H9 (cell line): ENCODE measurements around the gene BACH1. TPM values are rescaled to one million over a fixed set of nuclear protein-coding genes. Genes with fewer than 3 reads are reported as not detected.

Source experiments
- DNase-seq: peaks from one replicate; pipeline ENCODE4 v3.0.0-alpha.2; 2017
- H2AFZ ChIP-seq: one replicate; pipeline ENCODE4 v1.6.1; 2013; ENCODE audit warnings: mild to moderate bottlenecking, low read length, control low read depth, moderate library complexity
- H2AK5ac ChIP-seq: 2 replicates; pipeline ENCODE4 v1.6.1; 2013; ENCODE audit warnings: low read length, control low read depth, mixed read lengths; ENCODE audit not compliant: insufficient read length
- H2BK120ac ChIP-seq: one replicate; pipeline ENCODE4 v1.6.1; 2013; ENCODE audit warnings: low read depth, mild to moderate bottlenecking, low read length, control low read depth, inconsistent platforms; ENCODE audit not compliant: poor library complexity, severe bottlenecking
- H2BK12ac ChIP-seq: 2 replicates; pipeline ENCODE4 v1.6.1; 2013; ENCODE audit warnings: low read length, control low read depth, mixed read lengths, low read depth; ENCODE audit not compliant: insufficient read length
- H2BK15ac ChIP-seq: 2 replicates; pipeline ENCODE4 v1.6.1; 2013; ENCODE audit warnings: low read depth, low read length, control low read depth
- H2BK20ac ChIP-seq: one replicate; pipeline ENCODE4 v1.6.1; 2013; ENCODE audit warnings: low read depth, mild to moderate bottlenecking, low read length, control low read depth, inconsistent platforms; ENCODE audit not compliant: poor library complexity, severe bottlenecking
- H2BK5ac ChIP-seq: 2 replicates; pipeline ENCODE4 v1.6.1; 2013; ENCODE audit warnings: low read length, control low read depth, mixed read lengths; ENCODE audit not compliant: insufficient read length
- H3K14ac ChIP-seq: 2 replicates; pipeline ENCODE4 v1.6.1; 2013; ENCODE audit warnings: low read length, control low read depth; ENCODE audit not compliant: insufficient read depth
- H3K18ac ChIP-seq: 2 replicates; pipeline ENCODE4 v1.6.1; 2013; ENCODE audit warnings: low read depth, mild to moderate bottlenecking, mixed read lengths, low read length, control low read depth; ENCODE audit not compliant: insufficient read length
- H3K23ac ChIP-seq: 2 replicates; pipeline ENCODE4 v1.6.1; 2013; ENCODE audit warnings: low read length, control low read depth, mixed read lengths, low read depth; ENCODE audit not compliant: insufficient read length
- H3K23me2 ChIP-seq: 2 replicates; pipeline ENCODE4 v1.6.1; 2013; ENCODE audit warnings: low read depth, mild to moderate bottlenecking, mixed read lengths, low read length, control low read depth; ENCODE audit not compliant: insufficient read length, poor library complexity, severe bottlenecking
- H3K27ac ChIP-seq: 2 replicates; pipeline ENCODE4 v1.5.1; 2013; ENCODE audit warnings: low read length, control low read depth, mixed read lengths, low read depth; ENCODE audit not compliant: insufficient read length
- H3K27me3 ChIP-seq: 2 replicates; pipeline ENCODE4 v1.6.1; 2013; ENCODE audit warnings: low read length, control low read depth, inconsistent platforms; ENCODE audit not compliant: insufficient read depth
- H3K4ac ChIP-seq: 2 replicates; pipeline ENCODE4 v1.6.1; 2013; ENCODE audit warnings: low read depth, mild to moderate bottlenecking, control low read depth, inconsistent platforms, low read length, moderate library complexity
- H3K4me1 ChIP-seq: 2 replicates; pipeline ENCODE4 v1.6.1; 2013; ENCODE audit warnings: low read length, control low read depth, inconsistent platforms; ENCODE audit not compliant: insufficient read depth
- H3K4me2 ChIP-seq: 2 replicates; pipeline ENCODE4 v1.6.1; 2013; ENCODE audit warnings: low read length, control low read depth, mixed read lengths; ENCODE audit not compliant: insufficient read length, insufficient read depth
- H3K56ac ChIP-seq: 2 replicates; pipeline ENCODE4 v1.6.1; 2013; ENCODE audit warnings: low read depth, mild to moderate bottlenecking, mixed read lengths, low read length, control low read depth; ENCODE audit not compliant: insufficient read length
- H3K79me1 ChIP-seq: 2 replicates; pipeline ENCODE4 v1.6.1; 2013; ENCODE audit warnings: low read depth, mild to moderate bottlenecking, moderate library complexity, low read length, control low read depth, inconsistent platforms; ENCODE audit not compliant: insufficient read depth, poor library complexity, severe bottlenecking
- H3K79me2 ChIP-seq: 2 replicates; pipeline ENCODE4 v1.6.1; 2013; ENCODE audit warnings: low read length, control low read depth, inconsistent platforms; ENCODE audit not compliant: insufficient read depth
- H3K9ac ChIP-seq: 2 replicates; pipeline ENCODE4 v1.6.1; 2013; ENCODE audit warnings: low read length, control low read depth, mixed read lengths; ENCODE audit not compliant: insufficient read length; ENCODE audit errors: extremely low read depth
- H3K9me3 ChIP-seq: one replicate; pipeline ENCODE4 v1.6.1; 2013; ENCODE audit warnings: low read depth, low read length, inconsistent platforms; ENCODE audit not compliant: control insufficient read depth
- H3T11ph ChIP-seq: one replicate; pipeline ENCODE4 v1.6.1; 2013; ENCODE audit warnings: mild to moderate bottlenecking, low read length, control low read depth, inconsistent platforms
- H4K20me1 ChIP-seq: one replicate; pipeline ENCODE4 v1.6.1; 2013; ENCODE audit not compliant: control insufficient read depth, insufficient read length, insufficient read depth
- H4K5ac ChIP-seq: 2 replicates; pipeline ENCODE4 v1.6.1; 2013; ENCODE audit warnings: low read depth, mild to moderate bottlenecking, mixed read lengths, low read length, control low read depth; ENCODE audit not compliant: insufficient read length
- H4K8ac ChIP-seq: replicated peaks from 2 replicates; pipeline ENCODE4 v1.6.1; 2013; ENCODE audit warnings: low read length, control low read depth, mixed read lengths, low read depth; ENCODE audit not compliant: insufficient read length
- H4K91ac ChIP-seq: 2 replicates; pipeline ENCODE4 v1.6.1; 2013; ENCODE audit warnings: low read depth, mild to moderate bottlenecking, moderate library complexity, mixed read lengths, low read length, control low read depth; ENCODE audit not compliant: insufficient read length
- H3K27ac Mint-ChIP-seq, 3 experiments: 2 replicates in 2 of 3; 3 replicates in 1 of 3; pipeline ENCODE4 v1.8.0; 2020 to 2021; ENCODE audit warnings: mixed read lengths in 3 of 3, mild to moderate bottlenecking in 1 of 3, moderate library complexity in 1 of 3
- H3K27me3 Mint-ChIP-seq: 2 replicates; pipeline ENCODE4 v1.8.0; 2021; ENCODE audit warnings: low read depth, mild to moderate bottlenecking, moderate library complexity, mixed read lengths
- H3K36me3 Mint-ChIP-seq, 3 experiments: 2 replicates in 2 of 3; 3 replicates in 1 of 3; pipeline ENCODE4 v1.8.0; 2020 to 2021; ENCODE audit warnings: low read depth in 3 of 3, mixed read lengths in 3 of 3; ENCODE audit not compliant: insufficient read depth in 1 of 3
- H3K4me1 Mint-ChIP-seq, 2 experiments: 2 replicates each; pipeline ENCODE4 v1.8.0; 2020; ENCODE audit warnings: mixed read lengths in 2 of 2
- H3K4me3 Mint-ChIP-seq, 2 experiments: 2 replicates in 1 of 2; 3 replicates in 1 of 2; pipeline ENCODE4 v1.8.0; 2020 to 2021; ENCODE audit warnings: mild to moderate bottlenecking in 2 of 2, mixed read lengths in 2 of 2, moderate library complexity in 1 of 2
- H3K9me3 Mint-ChIP-seq, 2 experiments: 2 replicates in 1 of 2; 3 replicates in 1 of 2; pipeline ENCODE4 v1.8.0; 2020; ENCODE audit warnings: mild to moderate bottlenecking in 2 of 2, mixed read lengths in 2 of 2, moderate library complexity in 1 of 2
- WGBS: extraction: QIAGEN DNeasy Blood & Tissue Kit; methylation state at CpG from one replicate; pipeline ENCODE4 v1.1.7; 2013; ENCODE audit warnings: missing lambda C conversion rate, low lambda C conversion rate, mixed read lengths; ENCODE audit not compliant: insufficient read length; ENCODE audit errors: extremely low coverage; 5-methylcytosine and 5-hydroxymethylcytosine counted together
- total RNA-seq: library from RNA; stranded (reverse); gene quantifications from 2 replicates; pipeline ENCODE4 v1.2.1, GENCODE V29; 2021
- TF ChIP-seq, protein P1 (sequence below): fragments of 200-600 bp; sonication (generic); conservative IDR thresholded peaks from 3 replicates; pipeline ENCODE4 v1.8.0; 2021; ENCODE audit warnings: antibody characterized with exemption, mild to moderate bottlenecking

The BACH1 gene
- total RNA-seq, 1 experiment from 2014 or later = 42.4 TPM

DNA sequence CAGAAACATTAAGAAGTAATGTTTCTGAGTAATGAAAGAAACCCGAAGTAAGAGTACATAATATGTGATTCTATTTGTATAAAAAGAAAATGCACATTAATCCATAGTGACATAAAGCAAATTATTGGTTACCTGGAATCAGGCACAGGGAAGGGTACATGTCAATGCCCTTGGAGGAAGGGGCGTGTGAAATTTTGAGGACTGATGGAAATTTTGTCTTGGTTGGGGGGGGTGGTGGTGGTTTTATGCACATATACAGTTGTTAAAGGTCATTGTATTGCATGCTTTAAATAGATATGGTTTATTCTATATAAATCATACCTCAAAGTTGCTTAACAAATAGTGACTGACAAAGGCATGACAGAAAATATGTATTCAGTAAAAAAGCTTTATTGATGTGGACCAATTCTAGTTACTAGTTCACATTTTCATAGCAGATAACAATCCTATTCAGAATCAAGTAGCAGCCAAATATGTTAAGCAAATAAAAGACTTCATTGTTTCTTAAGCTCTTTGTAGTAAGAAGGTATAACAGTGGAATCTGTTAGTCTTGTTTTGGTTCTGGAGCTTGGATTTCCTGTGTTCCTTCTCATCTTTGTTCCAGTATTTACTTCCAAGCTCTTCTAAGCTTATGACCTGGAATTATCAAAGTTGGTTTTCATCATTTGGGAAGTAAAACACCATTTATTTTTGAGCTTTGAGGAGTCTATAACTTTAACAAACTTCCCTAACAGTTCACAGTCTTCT, 15.1 kb downstream of the BACH1 start:
- H2AFZ ChIP-seq = no peak overlapping the region
- Mint-ChIP-seq H3K4me3 (no peak overlapping the region), H3K36me3 (peaks cover 2 to 18% (median 10%) of the 10 kb centered on the region in 3 experiments; a peak in 5 of 7 replicates), H3K4me1 (peaks cover 14 to 15% of the 10 kb centered on the region in 2 experiments), H3K27me3 (no peaks in the 10 kb centered on the region), H3K27ac (no peak overlapping the region), H3K9me3 (no peaks in the 10 kb centered on the region)
- H3K27me3 ChIP-seq = no peaks in the 10 kb centered on the region
- H3K23me2 ChIP-seq = no peaks in the 10 kb centered on the region
- no peak overlapping the region for H3K23ac ChIP-seq
- TF ChIP-seq, protein P1, sequence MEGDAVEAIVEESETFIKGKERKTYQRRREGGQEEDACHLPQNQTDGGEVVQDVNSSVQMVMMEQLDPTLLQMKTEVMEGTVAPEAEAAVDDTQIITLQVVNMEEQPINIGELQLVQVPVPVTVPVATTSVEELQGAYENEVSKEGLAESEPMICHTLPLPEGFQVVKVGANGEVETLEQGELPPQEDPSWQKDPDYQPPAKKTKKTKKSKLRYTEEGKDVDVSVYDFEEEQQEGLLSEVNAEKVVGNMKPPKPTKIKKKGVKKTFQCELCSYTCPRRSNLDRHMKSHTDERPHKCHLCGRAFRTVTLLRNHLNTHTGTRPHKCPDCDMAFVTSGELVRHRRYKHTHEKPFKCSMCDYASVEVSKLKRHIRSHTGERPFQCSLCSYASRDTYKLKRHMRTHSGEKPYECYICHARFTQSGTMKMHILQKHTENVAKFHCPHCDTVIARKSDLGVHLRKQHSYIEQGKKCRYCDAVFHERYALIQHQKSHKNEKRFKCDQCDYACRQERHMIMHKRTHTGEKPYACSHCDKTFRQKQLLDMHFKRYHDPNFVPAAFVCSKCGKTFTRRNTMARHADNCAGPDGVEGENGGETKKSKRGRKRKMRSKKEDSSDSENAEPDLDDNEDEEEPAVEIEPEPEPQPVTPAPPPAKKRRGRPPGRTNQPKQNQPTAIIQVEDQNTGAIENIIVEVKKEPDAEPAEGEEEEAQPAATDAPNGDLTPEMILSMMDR = no peak
- no peak overlapping the region for H2AK5ac ChIP-seq
- no peak overlapping the region for H3K18ac ChIP-seq
- peaks cover 21% of the 10 kb centered on the region for H3K79me1 ChIP-seq
- H2BK12ac ChIP-seq = no peak overlapping the region
- no peak overlapping the region for H3K4me2 ChIP-seq
- no CpG with 5 or more reads among the region's 2 CpGs for WGBS
- peaks cover 42% of the 10 kb centered on the region; the same call in 1 of the 2 replicates for H3K79me2 ChIP-seq
- no peak overlapping the region for H3K4ac ChIP-seq
- no peak overlapping the region for H4K91ac ChIP-seq
- no peak overlapping the region for H2BK20ac ChIP-seq
- H4K8ac ChIP-seq = no peak overlapping the region
- no peaks in the 10 kb centered on the region; the same call in 1 of the 2 replicates for H3K4me1 ChIP-seq
- H2BK15ac ChIP-seq = no peak overlapping the region
- H4K20me1 ChIP-seq = no peaks in the 10 kb centered on the region
- DNase-seq = no peak
- H2BK120ac ChIP-seq = no peak overlapping the region
- H3K14ac ChIP-seq = no peak overlapping the region
- no peak overlapping the region for H3K9ac ChIP-seq
- H2BK5ac ChIP-seq = no peak overlapping the region
- no peak overlapping the region for H3K27ac ChIP-seq
- no peaks in the 10 kb centered on the region for H3K9me3 ChIP-seq
- H4K5ac ChIP-seq = no peak overlapping the region
- no peak overlapping the region for H3K56ac ChIP-seq
- no peak overlapping the region for H3T11ph ChIP-seq
